ENCODE measurements around the gene VIT.

VIT gene

GRCh38 chr2:36711741-36712314 is 15.3 kb downstream of the VIT start:
- DNase-seq, result no peak

GRCh38 chr2:36713310-36713709 is 16.8 kb downstream of the VIT start:
- DNase-seq, result no peak

DNA sequence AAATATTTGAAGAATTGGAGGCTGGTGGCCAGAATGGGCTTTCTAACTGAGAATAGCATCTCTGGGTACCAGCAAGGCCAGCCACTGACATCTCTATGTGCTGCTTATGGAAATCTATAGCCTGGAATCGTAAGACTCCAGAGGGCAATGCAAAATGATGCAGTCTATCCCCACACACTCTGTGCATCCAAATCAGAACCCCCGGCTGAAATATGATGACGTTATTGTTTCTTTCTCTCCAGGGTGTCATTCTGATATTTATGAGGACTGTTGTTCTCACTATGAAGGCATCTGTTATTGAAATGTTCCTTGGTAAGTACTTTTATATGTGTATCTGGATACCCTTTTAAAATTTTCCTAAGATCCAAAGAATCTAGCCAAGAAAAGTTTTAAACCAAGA is 19.6 kb downstream of the VIT start:
- no peak for DNase-seq

DNA sequence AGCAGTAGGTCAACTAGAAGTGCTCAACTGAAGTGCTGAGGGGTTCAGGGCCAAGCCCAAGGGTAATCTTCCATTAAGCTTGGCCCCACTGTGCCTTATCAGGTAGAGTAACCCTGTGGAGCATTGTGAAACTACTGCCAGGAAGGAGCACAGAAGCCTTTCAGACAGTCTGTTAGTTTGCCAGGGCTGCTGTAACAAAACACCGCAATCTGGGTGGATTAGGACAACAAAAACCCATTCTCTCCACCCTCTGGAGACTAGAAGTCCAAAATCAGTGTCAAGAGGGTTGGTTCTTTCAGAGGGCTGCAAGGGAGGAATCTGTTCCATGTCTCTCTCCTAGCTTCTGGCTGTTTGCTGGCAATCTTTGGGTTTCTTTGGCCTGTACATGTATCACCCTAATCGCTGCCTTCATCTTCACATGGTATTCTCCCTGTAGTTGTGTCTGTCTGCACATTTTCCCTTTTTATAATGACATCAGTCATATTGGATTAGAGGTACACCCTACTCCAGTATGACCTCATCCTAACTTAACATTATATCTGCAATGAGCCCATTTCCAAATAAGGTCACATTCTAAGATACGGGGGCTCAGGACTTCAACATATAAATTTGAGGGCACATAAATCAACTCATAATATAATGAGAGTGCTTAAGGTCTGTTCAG is 21.2 kb downstream of the VIT start:
- DNase-seq, result no peak

GRCh38 chr2:36727550-36727949 is 31.0 kb downstream of the VIT start:
- no peak for DNase-seq

DNA sequence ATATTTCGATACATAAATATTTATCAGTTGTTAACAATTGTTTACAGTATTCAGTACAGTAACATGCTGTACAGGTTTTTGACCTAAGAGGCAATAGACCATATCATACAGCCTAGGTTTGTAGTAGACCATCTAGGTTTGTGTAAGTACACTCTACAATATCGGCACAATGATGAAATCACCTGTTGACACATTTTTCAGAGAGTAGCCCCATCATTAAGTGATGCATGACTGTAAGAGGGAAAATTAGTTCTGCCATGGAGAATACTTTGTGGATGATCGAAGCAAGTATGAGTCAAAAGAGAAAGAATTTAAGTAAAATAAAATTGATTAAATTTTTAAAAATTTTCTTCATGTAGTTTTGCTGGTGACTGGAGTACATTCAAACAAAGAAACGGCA is 32.6 kb downstream of the VIT start:
- no peak for DNase-seq

- no peak for DNase-seq
Observed at GRCh38 chr2:36731941-36732672, 35.6 kb downstream of the VIT start.

DNA sequence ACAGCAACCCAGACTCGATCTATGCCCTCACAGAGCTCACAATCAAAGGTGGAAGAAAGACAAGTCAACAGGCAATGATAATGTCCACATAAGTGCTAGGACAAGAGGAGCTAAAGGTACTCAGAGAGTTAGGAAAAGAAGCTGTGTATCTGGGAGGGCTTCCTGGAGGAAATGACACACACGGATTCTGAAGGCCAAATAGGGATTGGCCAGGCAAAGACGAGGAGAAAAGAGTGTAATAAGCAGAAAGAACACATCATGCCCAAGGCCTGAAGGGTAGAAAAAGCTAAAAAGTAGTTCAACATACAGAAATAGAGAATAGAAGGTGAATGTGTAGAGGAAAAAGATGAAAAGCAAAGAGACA is 36.1 kb downstream of the VIT start:
- no peak for DNase-seq

GRCh38 chr2:36733215-36733614 is 36.7 kb downstream of the VIT start:
- no peak for DNase-seq

GRCh38 chr2:36734304-36734703 is 37.8 kb downstream of the VIT start:
- no peak for DNase-seq

DNA sequence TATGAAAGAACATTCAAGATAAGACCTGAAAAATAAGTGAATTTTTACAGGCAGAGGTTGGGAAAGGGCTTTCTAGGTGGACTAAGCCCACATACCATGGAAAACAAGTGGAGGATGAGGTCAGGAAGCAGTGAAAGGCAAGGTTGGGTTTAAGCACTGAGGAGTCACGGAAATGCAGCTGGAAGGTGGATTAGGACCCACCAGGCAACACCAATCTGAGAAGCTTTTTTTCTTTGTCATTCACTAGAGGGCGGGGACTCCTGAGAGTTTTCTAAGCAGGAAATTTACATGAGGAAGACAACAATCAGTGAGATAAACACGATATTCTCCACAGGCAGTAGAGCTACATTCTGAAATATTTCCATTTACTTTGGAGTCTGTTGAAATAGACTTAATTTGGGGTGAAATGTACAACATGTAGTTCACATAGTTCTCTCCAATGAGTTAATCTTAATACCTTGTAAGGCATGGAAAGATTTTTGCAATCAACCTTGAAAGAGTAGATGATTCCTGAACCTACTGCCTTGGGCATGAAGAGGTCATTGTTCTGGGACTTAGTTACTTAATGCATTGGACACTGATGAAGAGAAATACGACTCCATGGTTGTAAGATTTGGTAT is 40.7 kb downstream of the VIT start:
- no peak for DNase-seq

DNA sequence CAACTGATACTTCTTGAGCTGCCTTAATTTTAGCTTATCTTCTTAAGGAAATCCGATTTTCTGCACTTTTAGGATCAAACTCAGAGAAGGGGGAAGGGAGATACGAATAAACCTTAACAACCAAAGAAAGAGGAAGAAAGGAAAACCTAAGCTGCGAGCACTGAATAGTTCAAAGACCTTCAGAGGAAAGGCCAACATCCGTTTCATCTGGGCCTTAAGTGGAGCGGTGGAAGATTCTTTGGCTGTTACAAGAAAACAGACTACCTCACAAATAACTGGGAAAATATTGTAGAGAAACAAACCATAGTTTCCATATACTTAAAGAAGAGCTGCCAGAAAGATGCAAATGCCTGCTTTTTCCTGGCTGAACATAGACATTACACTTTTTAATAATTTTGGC is 43.6 kb downstream of the VIT start:
- DNase-seq, result no peak

GRCh38 chr2:36741188-36741837 is 44.8 kb downstream of the VIT start:
- no peak for DNase-seq

GRCh38 chr2:36743954-36744353 is 47.4 kb downstream of the VIT start:
- DNase-seq, result no peak

DNA sequence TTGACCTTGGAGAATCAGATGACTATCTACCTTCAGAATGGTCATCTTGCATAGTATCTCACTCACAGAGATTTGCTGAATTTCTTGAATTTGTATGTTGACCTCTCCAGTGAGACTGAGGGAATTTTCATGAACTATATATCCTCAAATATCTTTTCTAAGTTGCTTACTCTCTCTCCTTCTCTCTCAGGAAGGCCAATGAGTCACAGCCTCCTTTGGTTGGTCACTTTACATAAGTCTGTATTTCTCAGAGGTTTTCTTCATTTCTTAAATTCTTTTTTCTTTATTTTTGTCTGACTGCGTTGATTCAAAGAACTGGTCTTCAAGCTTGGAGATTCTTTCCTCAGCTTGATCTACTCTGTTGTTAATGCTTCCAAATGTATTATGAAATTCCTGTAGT is 51.7 kb downstream of the VIT start:
- DNase-seq, result no peak

- DNase-seq, result no peak
Observed at GRCh38 chr2:36750101-36750500, 53.6 kb downstream of the VIT start.

DNA sequence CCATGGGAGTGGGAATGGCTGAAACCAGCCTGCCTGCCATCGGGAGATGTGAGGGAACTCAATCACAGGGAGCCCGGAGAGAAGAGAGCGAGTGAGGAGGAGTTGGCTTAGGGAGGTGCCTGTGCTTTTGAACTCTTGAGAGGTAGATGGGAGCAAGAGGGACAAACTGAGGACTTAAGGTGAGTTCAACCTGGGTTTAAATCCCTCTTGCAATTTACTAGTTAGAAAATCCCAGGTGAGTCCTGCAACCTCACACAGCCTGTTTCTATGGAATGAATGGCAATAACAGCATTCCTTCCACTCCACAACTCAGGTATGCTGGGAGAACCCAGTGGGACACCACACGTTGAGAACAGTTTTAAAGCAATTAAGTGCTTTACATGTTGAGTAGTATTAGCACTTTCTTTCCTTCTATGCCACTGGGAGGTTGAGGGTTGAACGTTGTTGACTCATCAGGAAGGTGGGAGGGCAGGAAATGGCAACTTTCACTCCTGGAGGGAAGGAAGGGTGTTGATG is 57.3 kb downstream of the VIT start:
- no peak for DNase-seq

DNA sequence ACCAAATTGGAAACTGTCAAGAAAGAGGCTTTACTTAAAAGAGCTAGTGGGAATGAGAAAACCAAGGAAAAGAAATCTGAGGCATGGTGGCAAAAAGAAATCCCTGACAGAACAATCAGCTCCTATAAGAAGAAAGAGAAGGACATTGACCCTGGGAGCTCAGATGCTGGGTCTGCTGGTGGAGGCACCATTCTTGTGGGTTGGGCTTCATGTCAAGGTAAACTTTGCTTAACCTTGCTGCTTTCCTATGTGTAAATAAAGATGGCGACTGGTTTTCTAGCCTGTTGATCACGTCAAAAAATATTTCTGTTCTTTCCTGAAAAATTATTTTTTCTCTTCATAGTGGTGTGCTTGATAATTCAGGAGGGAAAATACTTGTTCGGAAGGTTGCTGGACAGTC is 58.1 kb downstream of the VIT start:
- DNase-seq, result no peak

GRCh38 chr2:36756438-36756837 is 59.9 kb downstream of the VIT start:
- DNase-seq, result no peak

DNA sequence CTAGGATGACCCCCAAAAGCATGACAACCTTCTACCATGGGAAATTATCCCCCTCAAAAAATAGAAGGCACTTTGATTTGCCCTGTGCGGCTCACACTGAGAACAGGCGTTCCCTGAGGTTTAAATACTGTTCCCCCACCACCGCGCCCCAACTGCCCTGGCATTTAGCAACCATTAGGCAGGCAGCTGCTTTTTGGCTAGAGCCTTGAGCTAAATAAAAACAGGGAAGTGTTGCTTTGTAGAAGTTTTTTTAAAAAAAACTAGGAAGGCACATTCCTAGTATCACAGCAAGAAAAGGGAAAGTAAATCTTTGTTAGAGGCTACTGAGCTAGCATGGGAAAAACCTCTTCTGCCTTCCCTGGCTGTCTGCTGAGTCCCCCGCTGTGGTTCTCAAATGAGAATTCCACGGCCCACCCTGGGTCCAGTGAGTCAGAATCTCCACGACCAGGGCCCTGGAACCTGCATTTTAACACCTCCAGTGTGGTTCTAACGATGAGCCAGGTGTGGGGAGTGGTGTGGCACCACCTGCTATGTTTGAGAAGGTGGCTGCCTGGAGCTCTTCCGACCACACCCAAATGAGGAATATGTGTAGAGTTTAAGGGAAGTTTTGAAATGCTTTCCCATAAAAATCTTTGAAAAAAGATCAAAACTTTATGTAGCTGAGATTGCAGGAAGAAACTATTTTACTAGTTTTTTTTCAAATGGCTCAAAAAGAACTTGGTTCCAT is 66.4 kb downstream of the VIT start:
- DNase-seq, result no peak

- no peak for DNase-seq
Observed at GRCh38 chr2:36769106-36769505, 72.6 kb downstream of the VIT start.

- DNase-seq, result peak; percentile 53
Observed at GRCh38 chr2:36770542-36771287, 74.2 kb downstream of the VIT start.

Data from inflammatory macrophage treated with lipopolysaccharide for 4 hours (primary cell).